NCI-H2029 (cell line): ENCODE measurements around the gene CACNA1S.

Source experiments
- DNase-seq: peaks from one replicate; lab custom pipeline; 2025; lab: John Stamatoyannopoulos, UW

The CACNA1S gene

DNA sequence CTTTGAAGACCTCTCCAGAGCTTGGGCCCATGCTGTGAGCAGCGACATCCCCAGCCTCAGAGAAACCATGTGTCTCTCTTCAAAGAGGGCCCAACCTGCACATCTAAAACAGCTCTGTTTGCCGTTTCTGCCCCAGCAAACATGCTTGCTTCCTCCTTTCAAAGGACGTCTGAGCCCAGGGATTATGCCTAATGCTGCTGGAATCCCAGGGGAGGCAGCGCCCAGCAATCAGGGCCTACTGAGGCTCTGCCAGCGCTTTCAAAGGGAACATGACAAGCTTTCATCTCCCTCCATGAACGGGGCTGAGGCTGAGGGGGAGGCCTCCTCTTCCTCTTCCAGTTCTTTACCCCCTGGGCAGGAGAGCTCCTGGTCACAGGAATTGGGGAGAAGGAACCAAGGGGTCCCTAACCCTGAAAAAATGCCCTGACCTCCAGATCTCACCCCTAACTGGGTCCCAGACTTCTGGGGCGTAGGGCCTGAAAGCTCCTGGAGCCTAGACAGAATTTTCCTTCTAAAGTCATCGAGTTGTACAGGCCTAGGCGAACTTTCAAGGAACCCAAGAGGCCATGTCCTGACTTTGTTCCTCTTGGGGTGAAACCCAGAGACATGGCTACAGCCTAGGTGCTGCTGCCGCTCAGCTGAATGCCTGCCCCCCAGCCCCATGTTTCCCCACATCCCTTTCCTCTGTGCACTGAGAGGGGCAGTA is 28.2 kb upstream of the CACNA1S start:
- DNase-seq: no peak

GRCh38 chr1:201139756-201140155 is 27.5 kb upstream of the CACNA1S start:
- DNase-seq: no peak

DNA sequence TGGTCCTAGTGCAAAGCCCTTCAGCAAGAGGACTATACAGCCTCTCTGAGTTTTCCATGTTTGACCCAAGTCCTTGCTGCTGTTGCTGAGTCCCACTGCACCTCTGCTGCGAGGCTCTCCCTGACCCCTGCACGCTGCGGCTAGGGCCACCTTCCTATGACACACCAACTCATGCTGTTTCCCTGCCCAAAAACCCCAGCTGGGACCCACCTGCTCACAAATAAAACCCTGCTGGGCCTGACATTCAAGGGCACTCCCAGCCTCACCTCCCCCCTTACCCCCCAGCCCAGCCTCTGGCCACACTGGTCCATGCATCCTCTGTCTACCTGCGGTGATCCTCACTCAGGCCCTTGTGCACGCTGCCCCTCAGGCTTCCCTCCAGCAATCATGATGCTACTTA is 27.1 kb upstream of the CACNA1S start:
- no peak for DNase-seq

DNA sequence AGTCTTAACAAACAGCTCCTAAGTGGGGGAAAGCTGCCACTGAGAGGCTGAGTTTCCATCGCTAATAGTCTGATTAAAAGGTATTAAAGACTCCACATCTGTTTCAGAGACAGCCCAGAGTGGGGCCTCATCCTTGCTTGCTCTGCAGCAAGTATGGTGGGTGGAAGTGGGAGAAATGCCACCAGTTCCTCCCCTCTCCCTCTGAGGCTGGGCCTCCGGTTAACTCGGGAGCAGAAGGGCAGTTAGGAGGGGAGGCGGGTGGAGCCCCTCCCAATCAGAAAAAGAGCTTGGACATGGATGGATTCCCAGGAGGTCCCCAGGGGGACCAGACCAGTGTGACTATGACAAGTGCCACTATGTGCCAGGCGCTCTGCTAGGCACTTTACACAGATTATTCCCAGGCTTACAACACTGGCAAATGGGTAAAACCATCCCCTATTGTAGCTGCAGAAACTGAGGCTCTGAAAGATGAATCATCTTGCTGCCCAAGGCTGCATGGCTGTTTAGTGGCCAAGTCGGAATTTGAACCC is 26.1 kb upstream of the CACNA1S start:
- no peak for DNase-seq

DNA sequence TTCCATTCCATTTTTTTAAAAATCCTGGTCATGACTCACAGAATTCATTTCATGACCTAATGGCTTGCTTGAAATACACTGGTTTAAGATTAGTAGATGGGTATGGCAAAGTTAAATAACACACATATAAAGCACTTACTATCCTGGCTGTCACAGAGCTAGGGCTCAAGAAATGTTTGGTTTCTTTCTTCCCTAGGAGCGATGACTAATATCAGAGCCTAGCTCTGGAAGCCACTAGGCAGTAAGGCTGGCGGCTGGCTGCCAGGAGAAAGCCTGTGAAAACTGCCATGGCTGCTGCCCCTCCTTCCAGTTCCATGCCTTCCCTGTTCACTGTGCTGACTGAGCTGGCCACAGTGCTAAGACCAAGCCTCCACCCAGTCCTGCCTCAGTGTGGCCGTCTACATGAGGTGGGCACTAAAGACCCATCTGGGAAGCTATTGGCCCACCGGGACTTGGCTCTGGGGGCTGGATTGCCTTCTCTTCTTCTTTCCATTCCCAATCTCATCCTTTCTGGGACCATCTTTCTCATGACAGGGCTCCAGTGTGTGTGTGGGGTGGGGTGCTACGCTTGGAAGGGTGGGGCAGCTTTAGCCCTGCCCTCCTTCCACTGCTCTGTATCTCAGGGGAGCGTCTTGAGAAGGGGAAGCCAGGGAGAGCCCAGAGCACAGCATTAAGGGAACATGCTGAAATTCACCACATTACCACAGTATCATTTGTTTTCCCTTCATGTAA is 25.5 kb upstream of the CACNA1S start:
- no peak for DNase-seq

DNA sequence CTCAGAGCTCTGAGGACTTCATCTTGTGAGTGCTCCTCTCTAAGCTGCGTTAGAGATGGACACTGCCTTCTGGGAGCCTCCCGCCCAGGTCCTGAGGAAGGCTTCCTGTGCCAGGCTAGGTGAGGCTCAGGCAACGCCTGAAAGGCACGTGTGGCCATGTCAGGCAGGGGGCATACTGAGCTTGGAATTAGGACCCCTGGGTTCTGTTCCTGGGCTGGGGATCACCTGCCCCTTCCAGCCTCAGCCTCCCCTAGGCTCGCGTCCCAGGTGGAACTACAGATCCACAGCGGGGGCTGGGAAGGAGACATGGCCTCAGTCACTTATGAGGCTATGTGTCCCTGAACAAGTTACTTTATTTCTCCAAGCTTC is 24.8 kb upstream of the CACNA1S start:
- no peak for DNase-seq

DNA sequence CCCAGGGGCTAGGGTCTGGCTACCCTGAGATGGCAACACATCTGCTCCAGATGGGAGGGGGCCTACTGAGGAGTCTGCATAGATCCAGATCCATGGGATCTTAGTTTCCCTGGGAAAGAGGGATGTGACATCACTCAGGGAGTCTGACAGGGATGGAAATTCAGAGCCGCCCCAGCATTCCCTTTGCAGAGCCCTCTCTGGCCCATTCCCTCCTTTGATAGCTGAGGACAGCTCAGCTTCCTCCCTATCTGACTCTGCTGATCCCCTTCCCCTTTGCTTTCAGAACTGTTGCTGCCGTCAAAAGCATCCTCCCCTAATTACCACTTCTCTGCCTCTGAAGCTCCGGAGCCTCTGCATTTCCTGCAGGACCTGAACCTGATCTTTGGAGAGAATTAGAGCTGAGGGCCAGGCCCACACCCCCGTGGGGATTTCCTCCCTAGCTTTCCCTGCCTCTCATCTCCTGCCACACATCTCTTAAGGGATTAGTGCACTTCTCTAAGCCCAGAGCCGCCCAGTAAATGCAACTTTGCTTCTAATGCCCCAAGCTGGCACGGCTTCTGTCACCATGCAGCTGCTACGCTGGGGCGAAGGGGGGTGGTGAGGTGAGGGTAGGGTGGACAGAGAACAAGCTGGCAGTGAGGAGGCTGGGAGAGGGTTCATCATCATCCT is 24.3 kb upstream of the CACNA1S start:
- DNase-seq: no peak

DNA sequence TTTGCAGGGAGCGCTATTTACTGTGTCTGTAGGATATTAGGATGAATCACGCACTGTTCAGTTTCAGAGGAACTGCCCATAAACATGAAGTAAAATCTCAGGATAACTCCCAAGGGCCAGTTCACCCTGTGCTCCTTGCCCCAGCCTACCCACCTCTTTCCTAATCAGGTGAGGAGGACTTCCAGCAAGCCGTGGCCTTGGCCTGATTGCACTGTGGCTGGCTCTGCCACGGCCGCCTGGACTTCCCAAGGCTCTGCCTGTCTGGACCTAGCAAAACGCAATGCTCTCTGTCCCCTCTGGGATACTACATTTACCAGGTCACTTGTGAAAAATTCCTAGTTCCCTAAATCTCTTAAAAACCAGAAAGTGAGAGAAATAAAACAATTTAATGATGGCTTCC is 22.2 kb upstream of the CACNA1S start:
- no peak for DNase-seq

- no peak for DNase-seq
Measured at GRCh38 chr1:201131398-201131797, 19.2 kb upstream of the CACNA1S start.

GRCh38 chr1:201128962-201129361 is 16.7 kb upstream of the CACNA1S start:
- no peak for DNase-seq

DNA sequence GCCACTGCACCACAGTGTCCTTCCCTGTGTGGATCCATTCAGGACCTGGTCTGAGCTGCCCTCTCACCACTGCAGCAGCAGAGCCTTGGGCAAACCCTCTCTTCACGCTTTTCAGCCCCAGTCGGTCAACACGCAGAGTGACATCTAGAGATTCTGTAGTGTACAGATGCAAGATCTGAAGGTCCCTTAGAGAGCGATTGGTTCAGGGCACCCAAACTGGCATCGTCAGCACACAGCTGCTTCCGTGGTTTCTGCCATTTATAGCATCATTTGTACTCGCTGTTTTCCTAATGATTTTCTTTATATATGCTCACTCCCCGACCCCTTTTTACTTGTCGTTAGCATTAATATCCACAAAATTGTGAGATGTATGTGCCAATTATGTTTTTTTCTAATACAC is 16.2 kb upstream of the CACNA1S start:
- DNase-seq: no peak

- no peak for DNase-seq
Measured at GRCh38 chr1:201127755-201128455, 15.7 kb upstream of the CACNA1S start.

DNA sequence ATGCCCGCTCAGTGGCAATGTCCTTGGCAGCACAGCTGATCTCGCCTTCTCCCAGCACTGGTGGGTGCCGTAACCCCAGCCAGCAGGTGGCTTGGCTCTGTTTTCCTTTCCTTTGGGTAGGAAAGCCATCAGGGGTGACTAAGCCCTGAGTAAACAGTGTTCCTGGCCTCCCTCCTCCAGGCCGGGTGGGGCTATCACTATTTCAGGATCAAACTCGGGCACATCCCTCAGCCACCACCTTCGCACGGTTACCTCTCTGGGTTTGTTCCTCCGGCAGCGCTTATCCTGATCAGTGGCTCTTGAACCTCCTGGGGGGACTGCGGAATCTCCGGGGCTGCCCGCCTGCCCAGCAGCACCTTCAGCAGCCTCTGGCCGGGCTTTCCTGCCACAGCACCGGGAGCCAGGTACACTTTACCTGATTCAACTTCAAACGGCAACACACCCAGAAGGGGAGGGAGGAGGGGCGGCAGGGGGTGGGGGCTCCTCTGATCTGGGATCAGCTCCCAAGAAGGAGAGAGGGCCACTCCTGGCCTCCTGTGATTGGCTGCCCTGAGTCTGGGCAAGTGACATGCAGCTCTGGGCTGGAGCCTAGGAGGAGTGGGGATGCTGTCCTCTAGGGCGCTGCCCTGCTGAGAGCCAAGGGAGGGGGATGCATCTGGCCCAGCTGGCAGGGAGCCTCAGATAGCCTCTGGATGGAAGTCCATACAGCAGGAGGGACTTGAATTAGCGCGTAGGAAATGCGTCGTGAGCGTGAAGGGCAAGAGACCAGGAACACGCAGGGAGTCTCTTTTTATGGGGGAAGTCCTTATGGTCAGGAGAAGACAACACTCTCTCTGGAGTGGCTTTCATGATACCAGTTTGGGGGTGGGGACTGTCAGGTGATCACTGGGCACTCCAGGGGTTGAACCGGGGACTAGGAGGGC is 14.9 kb upstream of the CACNA1S start, which contains the start of gene ASCL5:
Gene ASCL5 (minus strand): TSS at position 353 of the 923 bp plus-strand sequence. CDS start 11,812 bp downstream, outside the sequence.
- DNase-seq: peak; percentile 68

DNA sequence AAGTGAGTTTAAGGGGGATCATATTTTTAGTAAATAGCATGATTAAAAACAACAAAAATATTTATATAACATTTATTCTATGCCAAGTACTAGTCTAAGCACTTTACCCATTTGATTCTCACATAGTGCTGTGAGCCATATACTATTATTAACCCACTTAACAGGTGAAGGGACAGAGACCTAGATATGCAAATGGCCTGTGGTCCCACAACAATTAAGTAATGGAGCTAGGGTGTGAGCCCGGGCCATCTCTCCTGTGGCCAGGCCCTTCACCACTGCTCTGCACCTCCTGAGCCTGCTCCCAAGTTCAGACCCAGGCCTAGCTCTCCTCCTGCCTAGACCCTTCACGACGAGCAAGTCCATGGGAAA is 14.2 kb upstream of the CACNA1S start:
- no peak for DNase-seq

DNA sequence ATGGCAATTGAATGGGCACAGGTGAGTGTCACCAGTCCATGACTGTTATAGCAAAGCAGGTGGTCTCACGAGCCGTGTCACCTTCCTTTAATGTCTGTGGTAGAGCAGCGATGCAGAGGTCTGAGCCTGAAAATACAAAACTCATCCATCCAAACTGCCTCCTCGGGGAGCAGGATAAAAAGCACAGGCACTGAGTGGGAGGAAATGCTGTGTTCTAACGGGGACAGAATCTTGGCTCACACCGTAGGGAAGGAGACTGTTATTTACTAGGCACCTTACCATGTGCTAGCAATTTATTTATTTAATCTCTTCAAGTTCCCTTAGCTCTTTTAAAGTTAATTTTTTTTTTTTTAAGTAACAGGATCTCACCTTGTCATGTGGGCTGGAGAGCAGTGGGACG is 13.6 kb upstream of the CACNA1S start:
- no peak for DNase-seq

DNA sequence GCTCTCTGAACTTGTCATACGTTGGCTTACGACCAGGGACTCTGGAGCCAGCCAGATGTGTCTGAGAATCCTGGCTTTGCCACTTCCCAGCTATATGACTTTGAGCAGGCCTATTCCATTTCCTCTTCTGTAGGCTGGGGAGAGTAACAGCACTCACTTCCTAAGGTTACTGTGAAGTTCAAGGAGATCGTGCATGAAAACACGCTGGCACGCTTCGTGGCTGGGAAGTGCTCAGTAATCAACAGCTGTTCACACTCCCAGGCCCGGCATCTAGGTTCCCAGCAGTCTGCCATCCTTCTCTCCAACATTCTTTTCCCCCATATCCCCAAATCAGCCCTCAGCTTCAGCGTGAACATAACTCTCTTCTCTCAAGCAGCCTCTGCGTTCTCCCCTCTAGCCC is 12.8 kb upstream of the CACNA1S start:
- no peak for DNase-seq

DNA sequence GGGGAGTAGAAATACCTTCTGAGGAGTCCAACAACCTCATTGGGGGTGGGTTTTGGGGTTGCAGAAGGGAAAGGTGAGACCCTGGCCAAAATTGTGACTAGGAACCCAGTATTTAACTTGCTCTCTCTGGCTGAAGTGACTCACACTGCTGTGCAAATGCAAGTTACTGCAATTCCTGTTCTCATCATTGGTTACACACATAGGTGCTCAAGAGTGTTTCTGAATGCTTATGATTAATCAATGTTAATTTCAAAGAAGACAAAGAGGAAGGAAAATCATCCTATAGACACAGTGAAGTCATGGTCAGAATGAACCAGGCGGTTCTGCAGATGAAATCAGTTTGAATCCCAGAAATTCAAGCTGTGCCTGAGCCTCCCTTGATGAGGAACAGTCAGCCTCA is 11.6 kb upstream of the CACNA1S start:
- DNase-seq: no peak

- no peak for DNase-seq
Measured at GRCh38 chr1:201122321-201122957, 10.2 kb upstream of the CACNA1S start.

- DNase-seq: no peak
Measured at GRCh38 chr1:201119206-201120197, 7.3 kb upstream of the CACNA1S start.
